NCI-H2081 (cell line): Measurements from ENCODE around the gene SHISAL2B.
"Not testable (repeated sequence)": the region's sequence is repeated elsewhere in the genome, so short reads cannot be mapped to it uniquely, and the experiment has no call there.

Source experiments
- DNase-seq, 2 experiments: peaks; one replicate each; lab custom pipeline; 2025; lab: John Stamatoyannopoulos, UW

Gene SHISAL2B

GRCh38 chr5:64700765-64701164 is 10.5 kb downstream of the SHISAL2B start:
- DNase-seq: no peak

GRCh38 chr5:64706074-64706473 is 15.8 kb downstream of the SHISAL2B start:
- not testable (repeated sequence) for DNase-seq

- no peak for DNase-seq
These were observed 16.9 kb downstream of the SHISAL2B start for GRCh38 chr5:64707191-64707590.

GRCh38 chr5:64714495-64714894 is 24.2 kb downstream of the SHISAL2B start:
- DNase-seq: not testable (repeated sequence)

- no peak for DNase-seq
These were observed 32.3 kb downstream of the SHISAL2B start for GRCh38 chr5:64722588-64722987.

- no peak for DNase-seq
These were observed 36.8 kb downstream of the SHISAL2B start for GRCh38 chr5:64727150-64727549.

- no peak for DNase-seq
These were observed 52.1 kb downstream of the SHISAL2B start for GRCh38 chr5:64742411-64742810.

GRCh38 chr5:64742821-64743220 is 52.5 kb downstream of the SHISAL2B start:
- no peak for DNase-seq

- no peak for DNase-seq
These were observed 54.6 kb downstream of the SHISAL2B start for GRCh38 chr5:64744914-64745313.

- no peak for DNase-seq
These were observed 56.1 kb downstream of the SHISAL2B start for GRCh38 chr5:64746446-64746845.

- no peak for DNase-seq
These were observed 59.1 kb downstream of the SHISAL2B start for GRCh38 chr5:64749385-64749784.

GRCh38 chr5:64754066-64754465 is 63.8 kb downstream of the SHISAL2B start:
- no peak for DNase-seq

- DNase-seq: no peak
These were observed 68.6 kb downstream of the SHISAL2B start for GRCh38 chr5:64758901-64759300.

- DNase-seq: no peak
These were observed 69.8 kb downstream of the SHISAL2B start for GRCh38 chr5:64759960-64760660.

GRCh38 chr5:64763948-64764503 is 73.7 kb downstream of the SHISAL2B start:
- DNase-seq: no peak

- no peak for DNase-seq
These were observed 75.7 kb downstream of the SHISAL2B start for GRCh38 chr5:64765804-64766504.

GRCh38 chr5:64766941-64767340 is 76.6 kb downstream of the SHISAL2B start:
- no peak for DNase-seq
